ENCODE measurements around the gene MAP3K5.

The MAP3K5 gene

DNA sequence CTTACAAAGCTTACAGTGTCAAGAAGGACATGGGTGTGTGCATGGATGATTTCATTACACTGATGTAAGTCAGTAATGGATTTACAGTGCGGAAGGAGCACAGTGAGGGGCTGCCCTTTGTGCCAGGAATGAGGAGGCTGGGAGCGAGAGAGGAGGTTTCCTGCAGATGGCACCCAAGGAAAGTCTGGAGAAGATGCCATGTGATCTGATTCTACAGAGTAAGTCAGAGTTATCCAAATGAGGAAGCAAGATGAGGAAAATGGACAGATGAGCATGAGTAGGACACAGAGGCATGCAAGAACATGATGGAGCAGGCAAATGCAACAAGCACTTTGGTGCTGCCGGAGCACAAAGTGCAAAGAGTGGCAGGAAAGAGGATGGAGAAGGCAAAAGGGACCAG is 271.8 kb downstream of the MAP3K5 start:
- DNase-seq (ENCODE audit: insufficient read length, low spot score) (no peak), FAIRE-seq (no peak)

DNA sequence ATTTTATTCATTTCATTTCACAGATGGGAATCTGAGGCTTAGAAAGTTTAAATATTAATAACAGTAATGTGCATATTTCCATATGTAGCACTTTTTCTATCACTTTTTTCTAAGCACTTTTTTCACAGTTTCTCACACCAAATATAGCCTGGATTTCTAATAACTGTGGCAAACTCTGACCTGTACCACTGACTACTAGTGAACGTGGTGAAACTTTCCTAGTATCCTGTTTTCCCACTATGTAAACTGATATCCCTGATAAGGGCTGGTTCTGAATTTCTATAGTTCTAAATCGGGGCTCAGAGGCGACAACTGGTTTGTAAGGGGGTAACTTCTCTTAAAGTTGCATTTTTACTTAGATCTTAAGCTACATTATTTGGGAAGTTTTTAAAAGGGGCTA is 274.7 kb downstream of the MAP3K5 start:
- TF ChIP-seq, protein P1, sequence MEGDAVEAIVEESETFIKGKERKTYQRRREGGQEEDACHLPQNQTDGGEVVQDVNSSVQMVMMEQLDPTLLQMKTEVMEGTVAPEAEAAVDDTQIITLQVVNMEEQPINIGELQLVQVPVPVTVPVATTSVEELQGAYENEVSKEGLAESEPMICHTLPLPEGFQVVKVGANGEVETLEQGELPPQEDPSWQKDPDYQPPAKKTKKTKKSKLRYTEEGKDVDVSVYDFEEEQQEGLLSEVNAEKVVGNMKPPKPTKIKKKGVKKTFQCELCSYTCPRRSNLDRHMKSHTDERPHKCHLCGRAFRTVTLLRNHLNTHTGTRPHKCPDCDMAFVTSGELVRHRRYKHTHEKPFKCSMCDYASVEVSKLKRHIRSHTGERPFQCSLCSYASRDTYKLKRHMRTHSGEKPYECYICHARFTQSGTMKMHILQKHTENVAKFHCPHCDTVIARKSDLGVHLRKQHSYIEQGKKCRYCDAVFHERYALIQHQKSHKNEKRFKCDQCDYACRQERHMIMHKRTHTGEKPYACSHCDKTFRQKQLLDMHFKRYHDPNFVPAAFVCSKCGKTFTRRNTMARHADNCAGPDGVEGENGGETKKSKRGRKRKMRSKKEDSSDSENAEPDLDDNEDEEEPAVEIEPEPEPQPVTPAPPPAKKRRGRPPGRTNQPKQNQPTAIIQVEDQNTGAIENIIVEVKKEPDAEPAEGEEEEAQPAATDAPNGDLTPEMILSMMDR (IDR thresholded peaks at IDR 0.05; ENCODE audit: insufficient read depth, missing control alignments) = no peak
- no peak for DNase-seq (ENCODE audit: insufficient read length, low spot score)
- no peak for FAIRE-seq

More for the DNA sequence above, 271.8 kb downstream of the MAP3K5 start:
- TF ChIP-seq, protein P1 (IDR thresholded peaks at IDR 0.05; ENCODE audit: insufficient read depth, missing control alignments) = no peak

DNA sequence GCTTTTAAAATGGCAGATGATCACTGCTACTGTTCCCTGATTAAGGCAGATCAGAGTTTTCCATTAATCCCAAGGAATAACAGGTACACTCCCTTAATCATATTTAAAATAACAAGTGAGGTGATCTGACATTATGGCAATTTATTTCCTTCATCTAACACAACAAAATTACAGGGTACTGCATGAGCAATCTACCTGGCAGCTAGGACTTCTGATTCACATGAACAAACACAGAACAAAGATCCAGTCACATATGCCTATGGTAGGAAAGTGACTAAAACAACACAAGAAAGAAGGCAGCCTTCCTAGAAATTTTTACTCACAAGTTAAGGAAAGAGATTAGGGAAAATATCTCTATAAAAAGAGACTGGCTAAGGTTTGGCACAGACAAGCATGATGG is 275.3 kb downstream of the MAP3K5 start:
- peak; percentile 21 for FAIRE-seq
- TF ChIP-seq, protein P1 (IDR thresholded peaks at IDR 0.05; ENCODE audit: insufficient read depth, missing control alignments) = no peak
- DNase-seq (ENCODE audit: insufficient read length, low spot score) = no peak

DNA sequence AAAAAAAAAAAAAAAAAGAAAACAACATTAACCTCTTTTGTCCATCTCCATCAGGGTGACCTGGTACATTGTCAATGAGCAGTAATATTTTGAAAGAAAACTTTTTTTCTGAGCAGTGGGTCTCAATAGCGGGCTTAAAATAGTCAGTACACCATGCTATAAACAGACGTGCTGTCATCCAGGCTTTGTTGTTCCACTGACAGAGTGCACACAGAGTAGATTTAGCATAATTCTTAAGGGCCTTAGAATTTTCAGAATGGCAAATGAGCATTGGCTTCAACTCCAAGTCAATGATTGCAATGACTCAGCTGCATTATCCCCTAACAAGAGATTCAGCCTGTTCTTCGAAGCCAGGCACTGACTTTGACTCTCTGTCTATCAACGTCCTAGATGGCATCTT is 277.7 kb downstream of the MAP3K5 start:
- DNase-seq (ENCODE audit: insufficient read length, low spot score) (no peak), FAIRE-seq (no peak)
- TF ChIP-seq, protein P1 (IDR thresholded peaks at IDR 0.05; ENCODE audit: insufficient read depth, missing control alignments) = no peak

DNA sequence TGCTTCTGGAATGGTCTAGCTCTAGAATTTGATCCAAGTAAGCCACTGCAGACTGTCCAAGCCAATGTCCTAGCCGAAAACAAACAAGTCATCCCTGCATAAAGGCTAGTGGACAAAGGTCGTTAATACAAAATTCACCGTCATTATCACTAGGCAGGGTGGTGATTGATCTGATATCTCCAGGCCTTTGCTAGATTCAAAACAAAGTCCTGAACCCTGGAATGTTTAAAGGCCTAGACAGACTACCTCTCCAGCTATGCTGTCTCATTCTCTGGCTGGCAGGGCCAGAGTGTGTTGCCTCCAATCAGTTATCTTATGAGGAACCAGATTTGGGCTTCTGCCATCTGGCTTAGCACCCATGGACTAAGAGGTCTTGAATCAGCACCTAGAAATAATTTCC is 280.4 kb downstream of the MAP3K5 start:
- TF ChIP-seq, protein P1 (IDR thresholded peaks at IDR 0.05; ENCODE audit: insufficient read depth, missing control alignments) = no peak
- DNase-seq (ENCODE audit: insufficient read length, low spot score) (no peak), FAIRE-seq (no peak)

DNA sequence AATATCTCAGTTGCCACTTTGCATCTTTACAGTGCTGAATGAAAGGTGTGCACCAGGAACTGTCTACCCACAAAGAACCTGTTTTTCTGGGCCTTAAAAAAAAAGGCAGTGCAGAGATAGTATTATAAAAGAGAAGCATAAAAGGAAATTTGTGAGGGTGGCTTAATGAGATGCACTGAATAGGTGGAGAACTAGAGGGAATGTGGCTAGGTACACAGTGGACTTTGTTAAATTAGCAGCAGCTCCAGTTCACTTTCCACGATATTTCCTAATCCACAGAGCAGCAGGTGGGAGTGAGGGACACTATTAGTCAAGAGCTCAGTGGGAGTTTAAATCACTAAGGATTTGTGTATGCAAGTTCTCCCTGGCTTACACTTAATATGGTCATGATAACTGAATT is 280.9 kb downstream of the MAP3K5 start:
- TF ChIP-seq, protein P1 (IDR thresholded peaks at IDR 0.05; ENCODE audit: insufficient read depth, missing control alignments) = no peak
- no peak for FAIRE-seq
- DNase-seq (ENCODE audit: insufficient read length, low spot score) = no peak

DNA sequence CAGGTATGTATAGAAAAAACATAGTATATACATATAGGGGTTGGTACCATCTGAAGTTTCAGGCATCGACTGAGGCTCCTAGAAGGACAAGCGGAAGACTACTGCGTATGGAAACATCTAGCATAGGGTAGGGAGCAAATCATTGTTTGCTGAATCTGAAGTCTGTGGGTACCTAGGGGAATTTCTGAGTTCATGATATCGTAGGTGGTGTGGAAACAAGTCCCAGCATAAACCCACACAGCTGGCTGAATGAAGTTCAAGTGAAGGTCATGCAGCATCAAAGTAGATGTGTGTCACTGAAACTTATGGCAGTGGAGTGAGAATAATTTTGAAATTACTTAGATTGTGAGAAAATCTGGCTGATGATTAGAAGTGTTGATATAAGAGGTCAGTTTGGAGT is 281.5 kb downstream of the MAP3K5 start:
- FAIRE-seq (no peak), DNase-seq (ENCODE audit: insufficient read length, low spot score) (no peak)
- TF ChIP-seq, protein P1 (IDR thresholded peaks at IDR 0.05; ENCODE audit: insufficient read depth, missing control alignments) = no peak

Measured in D721Med (cell line).